MCF 10A (cell line): ENCODE results near the gene SERTAD2. TPM values are rescaled to one million over a fixed set of nuclear protein-coding genes. Genes with fewer than 3 reads are reported as not detected.
A peak's percentile ranks its signal among the peaks of the same experiment; 100 is the strongest.

Experiments
- BruUV-seq: library from RNA; stranded (reverse); fragments of 400-500 nt; replicated peaks from 2 replicates; lab custom pipeline; 2021; lab: Mats Ljungman, UMichigan
- CTCF ChIA-PET: fragments of 300-600 bp; sonication (Branson Sonifier 250); formaldehyde crosslinking; extraction: SDS; loops from one replicate; lab custom pipeline; 2021; ENCODE audit warnings: antibody characterized with exemption, inconsistent platforms; lab: Yijun Ruan, JAX
- POLR2A ChIA-PET: fragments of 300-600, 350-650 bp; sonication (Branson Sonifier 250); formaldehyde crosslinking; extraction: SDS; loops from one replicate; lab custom pipeline; 2020; ENCODE audit warnings: antibody characterized with exemption, inconsistent platforms; lab: Yijun Ruan, JAX
- DNase-seq: peaks from one replicate; pipeline ENCODE4 v3.0.0-alpha.2; 2018; ENCODE audit not compliant: unreplicated experiment
- H3K27ac Mint-ChIP-seq: one replicate; pipeline ENCODE4 v1.8.0; 2022; ENCODE audit warnings: mild to moderate bottlenecking, low read depth, mixed read lengths; ENCODE audit not compliant: unreplicated experiment
- H3K27me3 Mint-ChIP-seq: one replicate; pipeline ENCODE4 v1.8.0; 2022; ENCODE audit warnings: mixed read lengths; ENCODE audit not compliant: insufficient read depth, unreplicated experiment
- H3K36me3 Mint-ChIP-seq: one replicate; pipeline ENCODE4 v1.8.0; 2022; ENCODE audit warnings: mild to moderate bottlenecking, moderate library complexity, mixed read lengths; ENCODE audit not compliant: insufficient read depth, unreplicated experiment
- H3K4me1 Mint-ChIP-seq: one replicate; pipeline ENCODE4 v1.8.0; 2022; ENCODE audit warnings: mixed read lengths; ENCODE audit not compliant: insufficient read depth, unreplicated experiment
- H3K4me3 Mint-ChIP-seq: one replicate; pipeline ENCODE4 v1.8.0; 2022; ENCODE audit warnings: mild to moderate bottlenecking, moderate library complexity, mixed read lengths; ENCODE audit not compliant: unreplicated experiment
- H3K9me3 Mint-ChIP-seq: one replicate; pipeline ENCODE4 v1.8.0; 2022; ENCODE audit warnings: mixed read lengths; ENCODE audit not compliant: unreplicated experiment
- CTCF ChIP-seq: fragments of 200-600 bp; IDR thresholded peaks from one replicate; pipeline ENCODE4 v1.8.0; 2022; ENCODE audit warnings: antibody characterized with exemption, mild to moderate bottlenecking; ENCODE audit not compliant: unreplicated experiment
- intact Hi-C: fragments of 100-400 bp; cut with micrococcal nuclease; formaldehyde crosslinking; loops from 2 replicates; pipeline ENCODE4 v1.14.1; 2022
- total RNA-seq: library from RNA; stranded (reverse); gene quantifications from 2 replicates; pipeline ENCODE4 v1.2.3, GENCODE V29; 2022

The SERTAD2 gene
- total RNA-seq, 1 experiment from 2014 or later, result 15.0 TPM

GRCh38 chr2:64607381-64608304 is 46.1 kb downstream of the SERTAD2 start:
- intact Hi-C loops, result no loop called here
- H3K4me3 Mint-ChIP-seq, result no peak overlapping the region

GRCh38 chr2:64606479-64607363 is 47.0 kb downstream of the SERTAD2 start:
- intact Hi-C loops, result no loop called here
- POLR2A ChIA-PET, result interaction anchor here (1.6 to 2.4 kb wide), 2 partner anchors 11 to 31 kb away, joined by 4 to 9 read pairs; no protein-coding TSS in a partner anchor
- BruUV-seq, result no TSS peak

More at GRCh38 chr2:64607381-64608304, 46.1 kb downstream of the SERTAD2 start:
- H3K27ac Mint-ChIP-seq, result no peak overlapping the region
- H3K36me3 Mint-ChIP-seq, result peaks cover 5% of the 10 kb centered on the region
- H3K4me1 Mint-ChIP-seq, result peaks cover 9% of the 10 kb centered on the region
- DNase-seq, result no peak
- H3K9me3 Mint-ChIP-seq, result peaks cover 11% of the 10 kb centered on the region
- no TSS peak for BruUV-seq
- CTCF ChIA-PET, result interaction anchor here (0.6 to 1.5 kb wide), 5 partner anchors 10 to 279 kb away, joined by 3 to 5 read pairs (median 3); no protein-coding TSS in a partner anchor
- POLR2A ChIA-PET, result interaction anchor here (0.7 to 2.4 kb wide), 3 partner anchors 12 to 37 kb away, joined by 3 to 9 read pairs (median 4); no protein-coding TSS in a partner anchor
- no peak for TF ChIP-seq CTCF
- peaks cover 9% of the 10 kb centered on the region for H3K27me3 Mint-ChIP-seq

GRCh38 chr2:64605991-64606478 is 47.7 kb downstream of the SERTAD2 start:
- ChIA-PET CTCF (interaction anchor here (1.2 kb wide), 1 partner anchor 11 kb away, joined by 4 read pairs; no protein-coding TSS in a partner anchor), POLR2A (interaction anchor here (1.2 to 2.4 kb wide), 4 partner anchors 10 to 32 kb away, joined by 3 to 9 read pairs (median 4); no protein-coding TSS in a partner anchor)
- Mint-ChIP-seq H3K27me3 (no peaks in the 10 kb centered on the region), H3K36me3 (peaks cover 5% of the 10 kb centered on the region), H3K4me1 (peaks cover 9% of the 10 kb centered on the region), H3K4me3 (no peak overlapping the region), H3K27ac (peak overlapping the region; percentile 40), H3K9me3 (peaks cover 11% of the 10 kb centered on the region)
- DNase-seq, result no peak
- intact Hi-C loops, result no loop called here
- TF ChIP-seq CTCF, result no peak
- BruUV-seq, result no TSS peak

More at GRCh38 chr2:64606479-64607363, 47.0 kb downstream of the SERTAD2 start:
- peak overlapping the region; percentile 14 for H3K4me3 Mint-ChIP-seq
- H3K9me3 Mint-ChIP-seq, result peaks cover 11% of the 10 kb centered on the region
- TF ChIP-seq CTCF, result no peak
- peaks cover 5% of the 10 kb centered on the region for H3K36me3 Mint-ChIP-seq
- peaks cover 6% of the 10 kb centered on the region for H3K27me3 Mint-ChIP-seq
- CTCF ChIA-PET, result interaction anchor here (0.6 to 0.7 kb wide), 3 partner anchors 20 to 278 kb away, joined by 3 to 4 read pairs (median 3); no protein-coding TSS in a partner anchor
- peak; percentile 82 for DNase-seq
- peaks cover 9% of the 10 kb centered on the region for H3K4me1 Mint-ChIP-seq
- peak overlapping the region; percentile 40 for H3K27ac Mint-ChIP-seq
